Progenitor cell of endocrine pancreas (in vitro differentiated cells): ENCODE data around the gene PSAPL1. TPM values are rescaled to one million over a fixed set of nuclear protein-coding genes. Genes with fewer than 3 reads are reported as not detected.

Experiments used
- DNase-seq: peaks from one replicate; pipeline ENCODE4 v3.0.0; 2021; ENCODE audit warnings: low spot score; ENCODE audit not compliant: unreplicated experiment
- H3K27ac Mint-ChIP-seq: 2 replicates; pipeline ENCODE4 v1.8.0; 2021; ENCODE audit warnings: mild to moderate bottlenecking, moderate library complexity, mixed read lengths
- H3K27me3 Mint-ChIP-seq: 2 replicates; pipeline ENCODE4 v1.8.0; 2021; ENCODE audit warnings: mixed read lengths
- H3K36me3 Mint-ChIP-seq: 2 replicates; pipeline ENCODE4 v1.8.0; 2022; ENCODE audit warnings: mixed read lengths; ENCODE audit not compliant: insufficient read depth
- H3K4me1 Mint-ChIP-seq: 2 replicates; pipeline ENCODE4 v1.8.0; 2021; ENCODE audit warnings: low read depth, mixed read lengths
- H3K4me3 Mint-ChIP-seq: 2 replicates; pipeline ENCODE4 v1.8.0; 2021; ENCODE audit warnings: low read depth, mild to moderate bottlenecking, moderate library complexity, mixed read lengths
- H3K9me3 Mint-ChIP-seq: 2 replicates; pipeline ENCODE4 v1.8.0; 2021; ENCODE audit warnings: low read depth, mixed read lengths
- CTCF ChIP-seq: fragments of 200-600 bp; sonication (generic); IDR thresholded peaks from one replicate; pipeline ENCODE4 v1.5.0; 2021; ENCODE audit warnings: antibody characterized with exemption, mild to moderate bottlenecking; ENCODE audit not compliant: unreplicated experiment
- total RNA-seq: library from RNA; stranded (reverse); gene quantifications from 2 replicates; pipeline ENCODE4 v1.2.1, GENCODE V29; 2021

PSAPL1 gene
- total RNA-seq, 1 donor from 2014 or later, result 0.14 TPM

DNA sequence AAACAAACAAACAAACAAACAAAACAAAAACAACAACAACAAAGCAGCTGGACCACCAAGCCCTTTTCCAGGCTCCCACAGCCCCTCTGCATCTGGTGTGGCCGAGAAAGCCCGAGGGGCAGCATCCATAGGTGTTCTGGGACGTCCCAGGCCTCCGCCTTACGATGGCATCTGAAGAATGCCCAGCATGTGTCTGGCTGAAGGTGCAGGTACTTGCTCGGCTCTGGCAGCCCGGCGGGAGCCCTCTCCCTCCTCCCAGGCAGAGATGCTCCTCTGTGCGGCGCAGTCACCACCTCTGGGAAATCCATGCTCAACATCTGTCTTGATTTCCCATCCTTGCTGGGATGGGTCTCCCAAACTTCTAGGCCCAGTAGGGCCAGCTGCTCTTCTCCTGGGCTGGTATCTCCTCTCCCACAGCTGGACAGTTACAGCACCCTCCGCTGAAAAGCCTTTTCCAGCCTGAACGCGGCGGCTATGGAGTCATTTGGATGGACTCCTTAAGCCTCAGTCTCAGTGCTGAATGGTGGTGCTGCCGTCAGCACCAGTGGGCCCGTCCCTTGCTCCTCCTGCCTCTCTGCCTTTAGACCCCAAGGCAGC, 4.3 kb downstream of the PSAPL1 start:
- Mint-ChIP-seq H3K27me3 (no peaks in the 10 kb centered on the region), H3K4me1 (peaks cover 22% of the 10 kb centered on the region), H3K27ac (peak overlapping the region; percentile 78), H3K9me3 (no peaks in the 10 kb centered on the region), H3K36me3 (no peaks in the 10 kb centered on the region), H3K4me3 (no peak overlapping the region)
- no peak for DNase-seq
- no peak for TF ChIP-seq CTCF

GRCh38 chr4:7429601-7430078, 5.1 kb downstream of the PSAPL1 start:
- no peak overlapping the region for H3K27ac Mint-ChIP-seq
- H3K36me3 Mint-ChIP-seq, result no peaks in the 10 kb centered on the region
- H3K4me3 Mint-ChIP-seq, result no peak overlapping the region
- H3K9me3 Mint-ChIP-seq, result no peaks in the 10 kb centered on the region
- H3K4me1 Mint-ChIP-seq, result peaks cover 16% of the 10 kb centered on the region
- H3K27me3 Mint-ChIP-seq, result no peaks in the 10 kb centered on the region
- DNase-seq, result no peak
- TF ChIP-seq CTCF, result no peak

GRCh38 chr4:7429069-7429416, 5.7 kb downstream of the PSAPL1 start:
- no peak for DNase-seq
- no peak for TF ChIP-seq CTCF
- Mint-ChIP-seq H3K27me3 (no peaks in the 10 kb centered on the region), H3K9me3 (no peaks in the 10 kb centered on the region), H3K4me1 (peaks cover 16% of the 10 kb centered on the region), H3K36me3 (no peaks in the 10 kb centered on the region), H3K4me3 (no peak overlapping the region), H3K27ac (peak overlapping the region; percentile 29)

- no peaks in the 10 kb centered on the region for H3K36me3 Mint-ChIP-seq
- no peak for TF ChIP-seq CTCF
- H3K27ac Mint-ChIP-seq, result peak overlapping the region; percentile 80
- H3K9me3 Mint-ChIP-seq, result no peaks in the 10 kb centered on the region
- no peak overlapping the region for H3K4me3 Mint-ChIP-seq
- DNase-seq, result no peak
- H3K4me1 Mint-ChIP-seq, result peaks cover 16% of the 10 kb centered on the region
- H3K27me3 Mint-ChIP-seq, result no peaks in the 10 kb centered on the region
These were observed 6.3 kb downstream of the PSAPL1 start for GRCh38 chr4:7428261-7429068.

GRCh38 chr4:7427831-7428260, 6.9 kb downstream of the PSAPL1 start:
- no peaks in the 10 kb centered on the region for H3K9me3 Mint-ChIP-seq
- H3K4me3 Mint-ChIP-seq, result no peak overlapping the region
- peaks cover 16% of the 10 kb centered on the region for H3K4me1 Mint-ChIP-seq
- TF ChIP-seq CTCF, result no peak
- H3K27me3 Mint-ChIP-seq, result no peaks in the 10 kb centered on the region
- DNase-seq, result no peak
- H3K36me3 Mint-ChIP-seq, result no peaks in the 10 kb centered on the region
- H3K27ac Mint-ChIP-seq, result no peak overlapping the region
